ENCODE measurements around the gene KRTCAP2. TPM values are rescaled to one million over a fixed set of nuclear protein-coding genes. Genes with fewer than 3 reads are reported as not detected.

Gene KRTCAP2
- total RNA-seq, 2 donors from 2014 or later = 108 to 166 TPM

Other genes starting within 250 kb of the KRTCAP2 start
- gene PMVK, start 236.6 kb downstream of the KRTCAP2 start, total RNA-seq = 10 to 100 TPM; 38.6 to 66.9 TPM
- 100 to 1,000 TPM in 1 of 2 donors, 10 to 100 TPM in 1; 61.9 to 118 TPM for gene PBXIP1, start 217.2 kb downstream of the KRTCAP2 start, total RNA-seq
- gene PYGO2, start 211.5 kb downstream of the KRTCAP2 start, total RNA-seq = 10 to 100 TPM; 35.6 to 39.2 TPM
- gene SHC1, start 202.6 kb downstream of the KRTCAP2 start, total RNA-seq = 10 to 100 TPM; 60.9 to 62.0 TPM
- 100 to 1,000 TPM; 162 to 188 TPM for gene CKS1B, start 198.6 kb downstream of the KRTCAP2 start, total RNA-seq
- 10 to 100 TPM; 34.6 to 68.3 TPM for gene FLAD1, start 190.0 kb downstream of the KRTCAP2 start, total RNA-seq
- gene LENEP, start 179.7 kb downstream of the KRTCAP2 start, total RNA-seq = under 1 TPM; 0.77 to 0.97 TPM
- 100 to 1,000 TPM in 1 of 2 donors, 10 to 100 TPM in 1; 94.5 to 140 TPM for gene ZBTB7B, start 170.5 kb downstream of the KRTCAP2 start, total RNA-seq
- 1 to 10 TPM in 1 of 2 donors, under 1 TPM in 1; 0.67 to 2.2 TPM for gene DCST2, start 139.5 kb downstream of the KRTCAP2 start, total RNA-seq
- not detected for gene DCST1, start 139.5 kb downstream of the KRTCAP2 start, total RNA-seq
- 10 to 100 TPM; 53.2 to 86.6 TPM for gene ADAM15, start 122.0 kb downstream of the KRTCAP2 start, total RNA-seq
- gene EFNA4, start 109.6 kb downstream of the KRTCAP2 start, total RNA-seq = 1 to 10 TPM; 4.6 to 7.0 TPM
- 10 to 100 TPM in 1 of 2 donors, 1 to 10 TPM in 1; 4.1 to 10.8 TPM for gene EFNA3, start 94.5 kb downstream of the KRTCAP2 start, total RNA-seq
- under 1 TPM in 1 of 2 donors, not detected in 1; 0.48 TPM for gene EFNA1, start 45.4 kb downstream of the KRTCAP2 start, total RNA-seq
- 10 to 100 TPM; 42.8 to 47.3 TPM for gene SLC50A1, start 37.5 kb downstream of the KRTCAP2 start, total RNA-seq
- 10 to 100 TPM; 29.4 to 40.6 TPM for gene DPM3, start 32.8 kb downstream of the KRTCAP2 start, total RNA-seq
- 10 to 100 TPM; 10.6 to 16.6 TPM for gene TRIM46, start 545 bp upstream of the KRTCAP2 start, total RNA-seq
- 10 to 100 TPM; 11.8 to 26.8 TPM for gene THBS3, start 34.6 kb upstream of the KRTCAP2 start, total RNA-seq
- 10 to 100 TPM; 31.3 to 59.9 TPM for gene MTX1, start 35.4 kb upstream of the KRTCAP2 start, total RNA-seq
- 10 to 100 TPM; 20.7 to 32.1 TPM for gene ENTREP3, start 82.2 kb upstream of the KRTCAP2 start, total RNA-seq
- gene SCAMP3, start 89.1 kb upstream of the KRTCAP2 start, total RNA-seq = 100 to 1,000 TPM in 1 of 2 donors, 10 to 100 TPM in 1; 84.0 to 123 TPM
- gene CLK2, start 100.2 kb upstream of the KRTCAP2 start, total RNA-seq = 100 to 1,000 TPM in 1 of 2 donors, 10 to 100 TPM in 1; 87.7 to 131 TPM
- 1 to 10 TPM; 4.1 to 6.0 TPM for gene HCN3, start 104.2 kb upstream of the KRTCAP2 start, total RNA-seq
- gene PKLR, start 128.1 kb upstream of the KRTCAP2 start, total RNA-seq = not detected
- 100 to 1,000 TPM; 319 to 371 TPM for gene FDPS, start 135.6 kb upstream of the KRTCAP2 start, total RNA-seq
- 10 to 100 TPM; 22.3 to 30.0 TPM for gene RUSC1, start 147.6 kb upstream of the KRTCAP2 start, total RNA-seq